Right lobe of liver (tissue), 4 donors: ENCODE data around the gene GOPC.

Experiments used
- CTCF ChIP-seq, 4 donors: fragments of 200-600 bp in 3 of 4; fragments of 450-650 bp in 1 of 4; IDR thresholded peaks; one replicate each; pipeline versions ENCODE4 v1.5.1 to v1.8.0; 2016 to 2022; ENCODE audit warnings: antibody characterized with exemption in 4 of 4, mild to moderate bottlenecking in 2 of 4
- POLR2A ChIP-seq: fragments of 450-650 bp; IDR thresholded peaks from one replicate; pipeline ENCODE4 v1.6.1; 2017; ENCODE audit warnings: antibody characterized with exemption, mild to moderate bottlenecking
- donor health status: DM: no; HTN: no; CAD: no.
- donor health status: DM: no; HTN: no; CAD: no.
- donor health status: DM: no; HTN: yes; CAD: no.

DNA sequence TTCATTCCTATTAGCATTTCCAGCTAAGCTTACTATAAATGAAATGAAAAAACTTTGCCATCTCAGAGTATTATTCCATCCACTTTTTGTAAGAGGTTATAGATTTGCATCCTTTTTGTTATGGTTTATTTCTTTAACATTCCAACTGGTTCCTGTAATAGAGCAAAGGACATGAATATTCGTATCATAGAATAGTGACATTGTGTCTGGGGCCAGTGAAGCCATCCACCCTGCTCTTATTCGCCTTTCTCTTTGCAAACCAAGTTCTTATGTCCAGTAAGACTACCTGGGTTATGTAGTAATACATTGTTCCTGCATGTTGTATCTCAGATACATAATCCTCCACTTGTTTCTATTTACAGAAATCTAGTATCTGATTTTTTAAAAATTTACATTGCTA, 76.7 kb downstream of the GOPC start:
- TF ChIP-seq CTCF (IDR thresholded peaks at IDR 0.05) (no peak), POLR2A (no peak)
